ENCODE results near the gene NTHL1.

DNA sequence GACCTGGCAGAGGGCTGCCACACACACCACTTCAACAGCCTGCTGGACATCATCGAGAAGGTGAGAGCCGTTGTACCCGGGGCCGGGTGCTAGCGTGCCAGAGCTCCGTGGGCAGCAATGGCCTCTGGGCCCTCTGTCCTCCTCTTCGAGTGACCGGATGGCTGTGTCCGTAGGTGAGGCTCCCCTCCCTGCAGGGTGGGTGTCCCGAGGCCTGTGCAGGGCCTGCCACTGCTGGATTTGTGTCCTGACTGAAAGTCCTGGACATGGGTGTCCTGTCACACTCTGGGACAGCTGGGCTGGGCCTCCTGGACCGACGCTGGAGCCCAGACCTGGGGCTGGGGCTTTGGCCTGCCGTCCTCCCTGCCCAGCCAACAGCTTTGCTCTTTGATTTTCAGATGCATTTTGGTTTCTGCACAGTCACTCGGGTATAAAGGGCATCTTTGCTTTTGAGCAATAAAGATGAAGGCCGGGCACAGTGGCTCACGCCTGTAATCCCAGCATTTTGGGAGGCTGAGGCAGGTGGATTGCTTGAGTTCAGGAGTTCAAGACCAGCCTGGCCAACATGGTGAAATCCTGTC lies 16.8 kb upstream of the NTHL1 start:
- TF ChIP-seq CTCF (IDR thresholded peaks at IDR 0.05; ENCODE audit: borderline replicate concordance, extremely low read depth, low read length, poor library complexity, severe bottlenecking): no peak
- no peak for TF ChIP-seq EZH2 (IDR thresholded peaks at IDR 0.05; ENCODE audit: borderline replicate concordance, low read depth, low read length, severe bottlenecking)

Measured in DND-41 (cell line).